ENCODE results near the gene GNAI2. TPM values are rescaled to one million over a fixed set of nuclear protein-coding genes. Genes with fewer than 3 reads are reported as not detected.
A peak's percentile ranks its signal among the peaks of the same experiment; 100 is the strongest.

Gene GNAI2
- total and polyA plus RNA-seq, 9 donors = 116 to 222 (median 189) TPM

DNA sequence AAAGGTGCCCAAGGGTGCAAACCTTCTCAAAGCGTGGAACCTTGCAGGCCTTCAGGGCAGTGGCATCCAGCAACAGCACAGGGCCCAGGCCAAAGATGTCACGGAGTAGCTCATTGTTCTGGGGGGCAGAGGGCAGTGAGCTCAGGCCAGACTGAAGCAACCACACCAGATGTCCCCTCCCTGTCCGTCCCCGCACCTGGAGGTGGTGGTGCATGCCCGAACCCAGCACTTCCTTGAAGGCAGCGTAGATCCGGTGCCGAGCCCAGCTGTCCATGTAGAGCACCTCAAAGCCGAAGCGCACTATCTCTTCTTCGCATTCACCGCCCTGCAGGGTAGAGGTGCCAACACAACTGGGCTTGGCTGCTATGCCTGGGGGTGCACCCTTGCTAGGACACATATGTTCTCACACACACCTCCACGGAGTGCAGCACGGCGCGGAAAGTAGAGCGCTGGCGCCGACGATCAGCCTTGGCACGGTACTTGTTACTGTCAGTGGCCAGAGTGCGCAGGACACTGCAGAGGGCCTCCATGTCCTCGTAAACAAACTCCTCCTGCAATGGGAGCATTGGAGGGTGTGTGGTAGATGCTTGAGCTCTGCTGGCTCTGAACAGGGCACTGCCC, 52.5 kb downstream of the GNAI2 start:
- H3K4me1 ChIP-seq (ENCODE audit: control insufficient read depth, insufficient read depth, low read length) = peaks cover 19% of the 10 kb centered on the region
- DNase-seq = no peak
- peaks cover 41% of the 10 kb centered on the region for H3K36me3 ChIP-seq (ENCODE audit: control insufficient read depth, insufficient read depth, low read length)
- WGBS (ENCODE audit: insufficient coverage) = 95% methylated on average over 21 of the region's 23 CpGs
- H3K27me3 ChIP-seq (ENCODE audit: control insufficient read depth, insufficient read depth, low read length) = no peaks in the 10 kb centered on the region
- H3K4me3 ChIP-seq (ENCODE audit: low read length) = no peak overlapping the region
- H3K27ac ChIP-seq (ENCODE audit: low read length) = no peak overlapping the region
- H3K9me3 ChIP-seq (replicated peaks; ENCODE audit: control insufficient read depth, low read depth, low read length) = no peaks in the 10 kb centered on the region

DNA sequence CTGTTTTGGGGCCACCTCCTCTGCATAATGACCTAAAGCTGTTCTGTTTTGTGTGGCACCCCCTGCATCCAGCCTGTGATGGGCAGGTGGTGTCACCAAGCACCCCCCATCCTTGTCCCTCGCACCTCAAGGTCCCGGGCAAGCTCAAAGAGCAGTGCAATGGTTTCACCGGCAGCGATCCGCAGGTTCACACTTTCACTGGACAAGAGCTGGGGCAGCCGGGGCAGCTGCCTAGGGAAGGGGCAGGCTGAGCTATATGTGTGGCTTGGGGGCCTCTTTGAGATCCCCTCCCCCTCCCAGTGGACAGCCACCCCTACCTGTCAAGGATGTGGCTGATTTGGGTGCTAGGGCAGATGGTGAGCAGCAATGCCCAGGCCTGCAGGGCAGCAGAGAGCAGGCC, 53.1 kb downstream of the GNAI2 start:
- Histone ChIP-seq H3K9me3 (replicated peaks; ENCODE audit: control insufficient read depth, low read depth, low read length) (no peaks in the 10 kb centered on the region), H3K36me3 (ENCODE audit: control insufficient read depth, insufficient read depth, low read length) (peaks cover 41% of the 10 kb centered on the region), H3K27ac (ENCODE audit: low read length) (no peak overlapping the region), H3K27me3 (ENCODE audit: control insufficient read depth, insufficient read depth, low read length) (no peaks in the 10 kb centered on the region), H3K4me1 (ENCODE audit: control insufficient read depth, insufficient read depth, low read length) (peaks cover 19% of the 10 kb centered on the region), H3K4me3 (ENCODE audit: low read length) (no peak overlapping the region)
- no peak for DNase-seq
- 100% methylated on average over 1 of the region's 6 CpGs for WGBS (ENCODE audit: insufficient coverage)

DNA sequence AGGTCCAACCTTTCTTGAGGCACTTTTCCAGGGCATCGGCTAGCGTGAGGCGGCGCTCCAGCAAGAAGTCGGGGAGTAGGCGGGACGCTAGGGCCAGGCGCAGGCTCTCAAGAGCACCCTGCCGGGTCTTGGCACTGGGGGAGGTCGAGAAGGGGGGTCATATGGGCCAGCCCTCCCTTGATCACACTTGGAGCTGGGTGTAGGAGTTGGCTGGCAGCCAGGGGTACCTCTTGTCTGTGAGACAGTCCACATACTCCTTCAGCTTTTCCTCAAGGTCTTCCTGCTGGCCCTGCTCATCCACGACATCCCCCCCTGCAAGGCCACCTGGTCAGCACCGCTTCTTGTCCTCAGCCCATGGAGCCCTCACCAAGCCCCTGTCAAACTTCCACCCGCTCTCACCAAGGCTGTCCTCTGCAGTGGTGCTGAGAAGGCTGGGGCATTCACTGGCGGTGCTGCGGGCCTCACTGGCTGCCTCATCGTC, 54.2 kb downstream of the GNAI2 start:
- peaks cover 19% of the 10 kb centered on the region for H3K4me1 ChIP-seq (ENCODE audit: control insufficient read depth, insufficient read depth, low read length)
- no peak overlapping the region for H3K27ac ChIP-seq (ENCODE audit: low read length)
- no peak overlapping the region for H3K4me3 ChIP-seq (ENCODE audit: low read length)
- DNase-seq = peak; percentile 28
- no peaks in the 10 kb centered on the region for H3K27me3 ChIP-seq (ENCODE audit: control insufficient read depth, insufficient read depth, low read length)
- WGBS (ENCODE audit: insufficient coverage) = 94% methylated on average over 13 of the region's 16 CpGs
- H3K36me3 ChIP-seq (ENCODE audit: control insufficient read depth, insufficient read depth, low read length) = peaks cover 41% of the 10 kb centered on the region
- no peaks in the 10 kb centered on the region for H3K9me3 ChIP-seq (replicated peaks; ENCODE audit: control insufficient read depth, low read depth, low read length)

DNA sequence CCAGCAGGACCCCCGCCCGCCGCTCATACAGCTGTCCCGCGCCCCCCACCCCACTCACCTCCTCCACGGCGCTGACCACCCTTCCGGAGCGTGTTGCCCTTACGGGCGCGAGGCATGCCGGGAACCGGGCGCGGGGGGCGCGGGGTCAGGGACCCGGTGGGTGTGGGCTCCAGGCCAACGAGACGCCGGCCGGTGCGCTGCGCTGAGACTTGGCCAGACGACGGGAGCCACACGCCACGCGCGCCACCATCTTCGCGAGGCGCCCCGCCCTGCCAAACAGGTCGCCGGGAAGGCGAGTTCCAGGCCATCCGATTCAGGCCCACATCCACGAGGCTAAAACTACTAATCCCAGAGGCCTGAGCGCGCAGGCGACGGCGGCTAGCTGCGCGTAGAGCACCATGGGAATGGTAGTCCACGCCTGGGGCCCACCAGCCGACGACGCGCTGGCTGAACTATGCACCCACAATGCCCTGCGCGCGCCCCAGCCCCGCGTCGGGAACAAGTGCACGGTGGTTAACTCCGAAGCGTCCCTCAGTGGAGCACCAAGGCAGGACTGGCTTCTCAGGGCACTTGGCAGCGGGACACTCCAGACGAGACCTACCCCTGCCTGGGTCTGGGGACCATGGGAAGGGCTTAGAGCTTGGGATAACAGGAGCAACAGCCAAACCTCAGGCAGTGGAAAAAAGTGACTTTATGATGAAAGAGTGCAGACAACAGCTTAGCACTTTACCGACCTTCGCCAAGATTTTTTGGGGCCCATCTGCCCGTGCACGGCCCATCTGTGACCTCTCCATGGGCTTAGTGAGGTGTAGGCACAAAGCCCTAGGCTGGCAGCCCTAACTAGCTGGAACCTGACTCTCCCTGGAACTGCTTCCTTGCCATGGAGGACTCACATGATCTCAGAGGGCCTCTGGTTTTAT, 56.4 kb downstream of the GNAI2 start, which contains the start of gene IFRD2:
Gene IFRD2 (minus strand): TSS at position 271 of the 920 bp plus-strand sequence. CDS start 155 bp downstream, at position 116.
- DNase-seq = peak; percentile 99
- Histone ChIP-seq H3K36me3 (ENCODE audit: control insufficient read depth, insufficient read depth, low read length) (peaks cover 36% of the 10 kb centered on the region), H3K27ac (ENCODE audit: low read length) (peak within 1 kb of the TSS; percentile 89), H3K4me1 (ENCODE audit: control insufficient read depth, insufficient read depth, low read length) (peaks cover 19% of the 10 kb centered on the region), H3K9me3 (replicated peaks; ENCODE audit: control insufficient read depth, low read depth, low read length) (no peaks in the 10 kb centered on the region), H3K27me3 (ENCODE audit: control insufficient read depth, insufficient read depth, low read length) (no peaks in the 10 kb centered on the region), H3K4me3 (ENCODE audit: low read length) (peak within 1 kb of the TSS; percentile 93)
- under 1% methylated on average over 66 of the region's 67 CpGs for whole genome bisulfite sequencing (ENCODE audit: insufficient coverage)

DNA sequence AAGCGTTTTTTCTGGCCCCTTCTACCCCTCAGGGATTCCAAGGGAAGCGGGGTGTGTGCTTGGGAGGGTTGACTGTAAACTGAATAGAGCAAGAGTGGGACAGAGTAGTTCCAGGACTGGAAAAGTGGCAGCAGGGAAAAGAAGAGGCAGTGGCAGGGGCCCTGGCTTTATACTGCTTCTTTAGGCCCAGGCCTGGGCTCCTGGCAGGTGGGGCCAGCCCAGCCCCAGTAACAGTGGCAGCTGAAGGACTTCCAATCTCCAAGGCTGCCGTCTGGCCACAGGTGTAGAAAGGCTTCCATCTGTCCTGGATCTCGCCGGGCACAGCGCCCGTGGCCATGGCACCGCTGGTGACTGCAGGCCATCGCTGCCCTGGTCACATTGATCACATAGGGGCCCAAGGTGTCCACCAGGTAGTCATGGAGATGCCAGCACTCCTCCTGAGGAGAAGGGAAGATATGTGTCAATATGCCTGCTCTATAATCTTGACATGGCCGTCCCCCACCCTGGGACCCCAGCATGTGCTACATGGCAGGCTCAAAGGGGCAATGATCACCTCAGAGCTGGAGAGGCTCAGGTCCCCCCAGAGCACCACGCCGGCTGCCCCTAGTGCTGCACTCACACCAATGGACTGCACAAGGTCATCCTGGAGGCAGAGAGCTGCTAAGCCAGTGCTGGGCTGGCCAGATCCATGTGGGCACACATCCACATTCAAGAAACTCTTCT, 57.2 kb downstream of the GNAI2 start:
- Histone ChIP-seq H3K27ac (ENCODE audit: low read length) (peak overlapping the region; percentile 89), H3K27me3 (ENCODE audit: control insufficient read depth, insufficient read depth, low read length) (no peaks in the 10 kb centered on the region), H3K4me3 (ENCODE audit: low read length) (no peak overlapping the region), H3K9me3 (replicated peaks; ENCODE audit: control insufficient read depth, low read depth, low read length) (no peaks in the 10 kb centered on the region), H3K36me3 (ENCODE audit: control insufficient read depth, insufficient read depth, low read length) (peaks cover 31% of the 10 kb centered on the region), H3K4me1 (ENCODE audit: control insufficient read depth, insufficient read depth, low read length) (peaks cover 21% of the 10 kb centered on the region)
- 71% methylated on average over 10 of the region's 12 CpGs for WGBS (ENCODE audit: insufficient coverage)
- peak; percentile 37 for DNase-seq

DNA sequence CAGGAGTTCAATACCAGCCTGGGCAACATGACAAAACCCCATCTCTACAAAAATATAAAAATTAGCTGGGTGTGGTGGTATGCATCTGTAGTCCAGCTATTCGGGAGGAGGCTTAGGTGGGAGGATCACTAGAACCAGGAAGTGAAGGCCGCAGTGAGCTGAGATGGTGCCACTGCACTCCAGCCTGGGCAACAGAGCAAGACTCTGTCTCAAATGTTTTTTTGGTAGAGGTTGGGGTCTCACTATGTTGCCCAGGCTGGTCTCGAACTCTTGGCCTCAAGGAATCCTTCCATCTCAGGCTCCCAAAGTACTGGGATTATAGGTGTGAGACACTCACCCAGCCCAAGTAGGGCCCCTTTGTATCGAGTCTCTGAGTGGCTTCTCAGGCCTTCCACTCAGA, 58.1 kb downstream of the GNAI2 start:
- Histone ChIP-seq H3K9me3 (replicated peaks; ENCODE audit: control insufficient read depth, low read depth, low read length) (no peaks in the 10 kb centered on the region), H3K36me3 (ENCODE audit: control insufficient read depth, insufficient read depth, low read length) (peaks cover 22% of the 10 kb centered on the region), H3K4me3 (ENCODE audit: low read length) (no peak overlapping the region), H3K27ac (ENCODE audit: low read length) (no peak overlapping the region), H3K27me3 (ENCODE audit: control insufficient read depth, insufficient read depth, low read length) (no peaks in the 10 kb centered on the region), H3K4me1 (ENCODE audit: control insufficient read depth, insufficient read depth, low read length) (peaks cover 29% of the 10 kb centered on the region)
- peak; percentile 14 for DNase-seq
- WGBS (ENCODE audit: insufficient coverage) = 92% methylated on average over 3 of the region's 4 CpGs

DNA sequence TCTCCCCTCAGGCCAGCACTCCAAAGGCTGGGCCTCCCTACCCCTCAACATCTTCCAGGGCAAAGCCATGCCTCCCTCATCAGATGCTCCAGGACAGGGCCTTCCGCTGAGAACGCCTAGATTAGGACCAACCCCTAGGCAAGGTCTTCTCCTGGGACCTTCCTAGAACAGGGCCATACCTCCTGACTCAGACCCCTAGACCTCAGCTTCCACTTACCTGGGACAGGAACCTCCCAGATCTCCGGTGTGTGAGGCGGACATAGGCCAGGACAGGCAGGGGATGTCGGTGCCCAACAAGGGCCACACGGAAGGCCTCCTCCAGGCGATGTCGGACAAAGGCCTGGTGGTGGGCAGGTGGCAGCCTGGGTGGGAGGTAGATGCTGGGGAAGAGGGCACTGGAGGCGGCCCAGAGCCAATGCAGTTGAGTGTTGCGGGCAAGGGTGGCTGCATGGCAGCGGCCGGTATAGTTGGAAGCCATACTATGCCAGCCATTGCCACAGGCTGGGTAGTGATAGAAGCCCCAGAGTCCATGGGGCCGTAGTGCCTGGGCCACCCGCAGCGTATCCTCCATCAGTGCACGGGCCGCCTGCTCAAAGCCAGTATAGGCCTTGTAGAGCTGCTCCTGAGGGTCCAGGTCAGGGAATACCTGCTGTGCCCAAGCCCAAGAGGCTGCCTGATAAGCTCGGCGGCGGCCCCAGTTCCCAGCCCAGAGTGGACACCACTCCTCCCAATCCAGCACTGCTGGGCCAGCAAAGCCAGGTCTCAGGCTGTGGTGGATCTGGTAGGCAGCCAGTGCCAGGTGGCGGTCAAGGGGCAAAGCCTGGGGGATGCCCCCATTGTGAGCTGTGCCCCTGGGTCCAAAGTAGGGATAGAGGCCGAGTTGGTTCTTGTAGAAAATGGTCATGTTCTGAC, 58.7 kb downstream of the GNAI2 start:
- Histone ChIP-seq H3K4me1 (ENCODE audit: control insufficient read depth, insufficient read depth, low read length) (peaks cover 31% of the 10 kb centered on the region), H3K36me3 (ENCODE audit: control insufficient read depth, insufficient read depth, low read length) (peaks cover 16% of the 10 kb centered on the region), H3K27ac (ENCODE audit: low read length) (no peak overlapping the region), H3K27me3 (ENCODE audit: control insufficient read depth, insufficient read depth, low read length) (no peaks in the 10 kb centered on the region), H3K4me3 (ENCODE audit: low read length) (no peak overlapping the region), H3K9me3 (replicated peaks; ENCODE audit: control insufficient read depth, low read depth, low read length) (no peaks in the 10 kb centered on the region)
- 89% methylated on average over 21 of the region's 22 CpGs for WGBS (ENCODE audit: insufficient coverage)
- DNase-seq = peak; percentile 13

DNA sequence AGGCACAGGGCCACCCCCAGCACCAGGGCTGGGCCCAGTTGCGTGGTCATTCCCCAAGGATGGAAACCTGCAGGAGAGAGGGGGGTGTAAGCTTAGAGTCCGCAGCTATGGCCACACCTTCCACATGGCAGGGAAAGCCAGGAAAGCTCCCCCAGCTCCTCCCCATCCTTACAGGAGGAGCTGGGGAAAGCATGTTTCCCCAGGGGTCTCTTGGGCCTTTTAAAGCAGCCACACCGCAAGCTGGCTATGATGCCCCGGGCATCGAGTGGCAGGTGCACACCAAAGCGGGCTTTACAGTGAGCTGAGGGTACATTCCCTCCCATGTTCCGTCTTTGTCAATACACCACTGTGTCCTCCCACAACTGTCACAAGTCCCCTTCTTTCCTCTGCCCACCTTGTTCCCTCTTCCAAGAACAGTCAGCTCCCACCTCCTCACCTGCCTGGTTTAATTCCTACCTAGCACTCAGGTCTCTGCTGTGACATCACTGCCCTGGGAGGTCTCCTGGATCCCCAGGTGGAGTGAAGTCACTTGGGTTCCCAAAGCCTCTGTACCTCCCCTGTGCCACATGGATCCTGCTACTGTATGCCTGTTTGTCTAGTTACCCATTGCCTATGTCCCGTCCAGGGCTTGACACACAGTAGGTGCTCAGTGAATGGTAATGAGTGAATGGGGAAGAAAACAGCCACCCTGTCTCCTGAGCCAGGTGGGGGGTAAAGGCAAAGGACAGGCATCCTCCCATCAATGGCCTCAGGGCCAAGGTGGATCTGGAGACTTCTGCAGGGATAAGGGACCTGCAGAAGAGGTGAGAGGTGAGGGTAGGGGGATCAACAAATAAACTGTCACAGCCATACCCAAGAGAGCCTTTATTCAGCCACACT, 59.8 kb downstream of the GNAI2 start:
- H3K4me1 ChIP-seq (ENCODE audit: control insufficient read depth, insufficient read depth, low read length) = peaks cover 41% of the 10 kb centered on the region

More for the DNA sequence above, 59.8 kb downstream of the GNAI2 start:
- peaks cover 7% of the 10 kb centered on the region for H3K36me3 ChIP-seq (ENCODE audit: control insufficient read depth, insufficient read depth, low read length)
- no peaks in the 10 kb centered on the region for H3K27me3 ChIP-seq (ENCODE audit: control insufficient read depth, insufficient read depth, low read length)
- peak; percentile 21 for DNase-seq
- H3K9me3 ChIP-seq (replicated peaks; ENCODE audit: control insufficient read depth, low read depth, low read length) = no peaks in the 10 kb centered on the region
- no peak overlapping the region for H3K27ac ChIP-seq (ENCODE audit: low read length)
- no peak overlapping the region for H3K4me3 ChIP-seq (ENCODE audit: low read length)
- 90% methylated on average over 6 of the region's 8 CpGs for WGBS (ENCODE audit: insufficient coverage)

Data from muscle of leg (tissue), 11 donors.